Bronchial epithelial cell (primary cell): ENCODE measurements around the gene SKAP2. TPM values are rescaled to one million over a fixed set of nuclear protein-coding genes. Genes with fewer than 3 reads are reported as not detected.

Experiments used
- DNase-seq: peaks from one replicate; pipeline ENCODE4 v3.0.0-alpha.2; 2010; ENCODE audit warnings: low read depth
- FAIRE-seq: peaks from 2 replicates; lab custom pipeline; 2011; peaks lifted over from hg19 to GRCh38; lab: Jason Lieb, UNC
- H3K27me3 ChIP-seq: 2 replicates; pipeline ENCODE4 v1.5.1; 2011; ENCODE audit warnings: low read length; ENCODE audit not compliant: control insufficient read depth, insufficient read depth
- H3K36me3 ChIP-seq: 2 replicates; pipeline ENCODE4 v1.5.1; 2011; ENCODE audit warnings: low read length; ENCODE audit not compliant: control insufficient read depth, insufficient read depth
- H3K4me3 ChIP-seq: 2 replicates; pipeline ENCODE4 v1.5.1; 2011; ENCODE audit warnings: mild to moderate bottlenecking, low read depth, low read length, control low read depth
- CTCF ChIP-seq: IDR thresholded peaks from 2 replicates; pipeline ENCODE4 v1.5.1; 2011; ENCODE audit warnings: mild to moderate bottlenecking, moderate library complexity, low read length, control low read depth, inconsistent platforms; ENCODE audit not compliant: insufficient read depth, severe bottlenecking
- total RNA-seq: library from RNA; depleted of rRNA; stranded (reverse); fragments of >200 nt; gene quantifications from 2 replicates; pipeline ENCODE4 v1.2.1, GENCODE V29; 2014

SKAP2 gene
- total RNA-seq, 1 donor from 2014 or later = 2.1 TPM

GRCh38 chr7:26694141-26694540 lies 170.2 kb downstream of the SKAP2 start:
- TF ChIP-seq CTCF = no peak
- no peak for DNase-seq
- Histone ChIP-seq H3K4me3 (no peak overlapping the region), H3K36me3 (no peaks in the 10 kb centered on the region), H3K27me3 (no peaks in the 10 kb centered on the region)
- FAIRE-seq = no peak

GRCh38 chr7:26691886-26692285 lies 172.5 kb downstream of the SKAP2 start:
- FAIRE-seq (no peak), DNase-seq (no peak)
- no peak for TF ChIP-seq CTCF
- Histone ChIP-seq H3K27me3 (no peaks in the 10 kb centered on the region), H3K36me3 (no peaks in the 10 kb centered on the region), H3K4me3 (no peak overlapping the region)

GRCh38 chr7:26691406-26691805 lies 173.0 kb downstream of the SKAP2 start:
- FAIRE-seq (no peak), DNase-seq (no peak)
- TF ChIP-seq CTCF = no peak
- H3K4me3 ChIP-seq = no peak overlapping the region
- no peaks in the 10 kb centered on the region for H3K36me3 ChIP-seq
- H3K27me3 ChIP-seq = no peaks in the 10 kb centered on the region

GRCh38 chr7:26690135-26690805 lies 174.1 kb downstream of the SKAP2 start:
- no peaks in the 10 kb centered on the region for H3K36me3 ChIP-seq
- FAIRE-seq (no peak), DNase-seq (peak; percentile 25)
- H3K27me3 ChIP-seq = no peaks in the 10 kb centered on the region
- H3K4me3 ChIP-seq = no peak overlapping the region
- no peak for TF ChIP-seq CTCF

GRCh38 chr7:26688936-26689506 lies 175.4 kb downstream of the SKAP2 start:
- FAIRE-seq (peak; percentile 66), DNase-seq (no peak)
- H3K4me3 ChIP-seq = no peak overlapping the region
- no peak for TF ChIP-seq CTCF
- no peaks in the 10 kb centered on the region for H3K36me3 ChIP-seq
- H3K27me3 ChIP-seq = no peaks in the 10 kb centered on the region
